HepG2 (cell line): Measurements from ENCODE around the gene NOL12. TPM values are rescaled to one million over a fixed set of nuclear protein-coding genes. Genes with fewer than 3 reads are reported as not detected.

Experiments
- ATAC-seq: fragments of 200-7000 bp; cut with Tn5 transposase; 3 replicates; pipeline ENCODE4 v1.9.1; 2020; ENCODE audit warnings: mild to moderate bottlenecking, moderate library complexity
- BruUV-seq: library from RNA; stranded (reverse); fragments of 400-500 nt; replicated peaks from 2 replicates; lab custom pipeline; 2021; lab: Mats Ljungman, UMichigan
- CTCF ChIA-PET: fragments of 300-600 bp; formaldehyde crosslinking; extraction: SDS; loops from one replicate; lab custom pipeline; 2021; ENCODE audit warnings: low total read pairs, inconsistent platforms, low intra/inter-chr PET ratio; lab: Yijun Ruan, JAX
- POLR2A ChIA-PET: fragments of 350-600 bp; sonication (Branson Sonifier 250); formaldehyde crosslinking; loops from one replicate; lab custom pipeline; 2020; ENCODE audit warnings: antibody characterized with exemption, inconsistent platforms; lab: Yijun Ruan, JAX
- DNase-seq: peaks from one replicate; pipeline ENCODE4 v3.0.0-alpha.2; 2015; ENCODE audit warnings: low spot score
- FAIRE-seq: peaks from 3 replicates; lab custom pipeline; 2011; peaks lifted over from hg19 to GRCh38; lab: Jason Lieb, UNC
- H2AFZ ChIP-seq: one replicate; pipeline ENCODE4 v1.6.1; 2011; ENCODE audit warnings: low read length, inconsistent platforms
- H3K27ac ChIP-seq: fragments of 300-600 bp; 3 replicates; pipeline ENCODE4 v1.8.0; 2011; ENCODE audit warnings: mixed run types, mild to moderate bottlenecking, mixed read lengths, low read length, inconsistent platforms; ENCODE audit not compliant: insufficient read depth; ENCODE audit errors: extremely low read length
- H3K27me3 ChIP-seq, 2 experiments: fragments of 200-600 bp in 1 of 2; 2 replicates in 1 of 2; 3 replicates in 1 of 2; pipeline versions ENCODE4 v1.6.0 to v1.8.0; 2011; ENCODE audit warnings: low read length in 2 of 2, mild to moderate bottlenecking in 2 of 2, moderate library complexity in 2 of 2, inconsistent platforms in 1 of 2; ENCODE audit not compliant: insufficient read depth in 2 of 2, control insufficient read depth in 1 of 2
- H3K36me3 ChIP-seq, 2 experiments: fragments of 200-600 bp in 1 of 2; replicated peaks in 1 of 2; 2 replicates in 1 of 2; 3 replicates in 1 of 2; pipeline versions ENCODE4 v1.5.1 to v1.8.0; 2011; ENCODE audit warnings: low read length in 2 of 2, inconsistent platforms in 1 of 2; ENCODE audit not compliant: insufficient read depth in 2 of 2, control insufficient read depth in 1 of 2
- H3K4me1 ChIP-seq: 2 replicates; pipeline ENCODE4 v1.5.1; 2012; ENCODE audit warnings: low read length, inconsistent platforms; ENCODE audit not compliant: insufficient read depth
- H3K4me2 ChIP-seq: 2 replicates; pipeline ENCODE4 v1.6.0; 2011; ENCODE audit warnings: low read depth, low read length, inconsistent platforms
- H3K4me3 ChIP-seq, 3 experiments: fragments of 200-600 bp in 1 of 3; sonication (generic), shearing (Covaris generic) in 1 of 3; replicated peaks in 1 of 3; 2 replicates each; pipeline ENCODE4 v1.5.1; 2011 to 2016; ENCODE audit warnings: low read length in 3 of 3, inconsistent platforms in 2 of 3, low read depth in 2 of 3, mild to moderate bottlenecking in 2 of 3, control low read depth in 1 of 3, mixed read lengths in 1 of 3; ENCODE audit not compliant: insufficient read depth in 1 of 3
- H3K79me2 ChIP-seq: one replicate; pipeline ENCODE4 v1.6.1; 2011; ENCODE audit warnings: low read length, inconsistent platforms; ENCODE audit not compliant: insufficient read depth
- H3K9ac ChIP-seq: 2 replicates; pipeline ENCODE4 v1.6.0; 2011; ENCODE audit warnings: mild to moderate bottlenecking, low read depth, low read length, inconsistent platforms; ENCODE audit not compliant: insufficient read depth
- H3K9me3 ChIP-seq: 2 replicates; pipeline ENCODE4 v1.5.1; 2012; ENCODE audit warnings: mild to moderate bottlenecking, low read length
- H4K20me1 ChIP-seq: 2 replicates; pipeline ENCODE4 v1.6.0; 2011; ENCODE audit warnings: inconsistent platforms, mild to moderate bottlenecking, low read length, moderate library complexity; ENCODE audit not compliant: insufficient read depth
- ARNT ChIP-seq: fragments of 450-650 bp; IDR thresholded peaks from 2 replicates; pipeline ENCODE4 v1.6.1; 2017
- GABPB1 ChIP-seq: IDR thresholded peaks from 2 replicates; pipeline ENCODE4 v1.6.1; 2016; ENCODE audit warnings: mild to moderate bottlenecking, missing genetic modification reagents, moderate library complexity, missing compliant biosample characterization
- MBD4 ChIP-seq: IDR thresholded peaks from 2 replicates; pipeline ENCODE4 v1.6.1; 2012; ENCODE audit warnings: low read length, inconsistent platforms, borderline replicate concordance
- NFIC ChIP-seq: IDR thresholded peaks from 2 replicates; pipeline ENCODE4 v1.6.1; 2012; ENCODE audit warnings: mild to moderate bottlenecking, low read length, inconsistent platforms
- ZMAT3 ChIP-seq: sonication (generic); formaldehyde crosslinking; conservative IDR thresholded peaks from 2 replicates; pipeline ENCODE4 v1.7.0; 2021; ENCODE audit warnings: missing genetic modification reagents
- ZNF263 ChIP-seq: sonication (generic); formaldehyde crosslinking; IDR thresholded peaks from 2 replicates; pipeline ENCODE4 v1.4.0; 2020; ENCODE audit warnings: missing genetic modification reagents
- ZNF296 ChIP-seq: sonication (generic); formaldehyde crosslinking; conservative IDR thresholded peaks from 2 replicates; pipeline ENCODE4 v1.5.0; 2020; ENCODE audit warnings: mild to moderate bottlenecking, missing genetic modification reagents
- ZNF530 ChIP-seq: sonication (generic); formaldehyde crosslinking; IDR thresholded peaks from 2 replicates; pipeline ENCODE4 v1.5.0; 2020; ENCODE audit warnings: low read depth, mild to moderate bottlenecking, missing genetic modification reagents
- ZNF788 ChIP-seq: sonication (generic); formaldehyde crosslinking; IDR thresholded peaks from 2 replicates; pipeline ENCODE4 v1.5.0; 2020; ENCODE audit warnings: mild to moderate bottlenecking, missing genetic modification reagents, borderline replicate concordance
- whole genome bisulfite sequencing: methylation state at CpG from one replicate; pipeline ENCODE4 v1.1.6; 2017; ENCODE audit warnings: low lambda C conversion rate; 5-methylcytosine and 5-hydroxymethylcytosine counted together
- in situ Hi-C: cut with HindIII; loops from 2 replicates; pipeline ENCODE4 v1.10.0; 2017; ENCODE audit warnings: low pct_unique_long_range_greater_than_20kb; ENCODE audit not compliant: extremely low pct_ligation_motif_present
- intact Hi-C: fragments of 100-400 bp; cut with micrococcal nuclease; formaldehyde crosslinking; loops from one replicate; pipeline ENCODE4 v1.10.0; 2022; ENCODE audit not compliant: unreplicated experiment
- polyA plus RNA-seq, 8 experiments: library from polyadenylated mRNA; depleted of rRNA in 3 of 8; stranded (reverse) in 7 of 8; unstranded in 1 of 8; fragments of >200 nt; fragmentation: Illumina TruSeq in 4 of 8; extraction: Trizol in 4 of 8; gene quantifications; 2 replicates each; pipeline versions ENCODE4 v1.2.1 to v1.2.3, GENCODE V29; 2011 to 2016; ENCODE audit warnings: low read depth in 4 of 8, missing spikeins in 1 of 8, mixed read lengths in 1 of 8; ENCODE audit not compliant: insufficient read depth in 1 of 8
- total RNA-seq, 5 experiments: library from RNA; depleted of rRNA; stranded (reverse); fragments of >200 nt; fragmentation: Illumina TruSeq; extraction: Trizol; gene quantifications; 2 replicates each; pipeline ENCODE4 v1.2.3, GENCODE V29; 2016; ENCODE audit warnings: low read depth in 1 of 5
- TF ChIP-seq, protein P1 (sequence below): sonication (generic); formaldehyde crosslinking; IDR thresholded peaks from 2 replicates; pipeline ENCODE4 v1.4.0; 2020; ENCODE audit warnings: missing genetic modification reagents, borderline replicate concordance
- TF ChIP-seq, protein P2 (sequence below): sonication (generic); formaldehyde crosslinking; IDR thresholded peaks from 2 replicates; pipeline ENCODE4 v1.5.0; 2020; ENCODE audit warnings: missing genetic modification reagents
- TF ChIP-seq, protein P3 (sequence below): sonication (generic); formaldehyde crosslinking; IDR thresholded peaks from 2 replicates; pipeline ENCODE4 v1.4.0; 2020; ENCODE audit warnings: low read depth, mild to moderate bottlenecking, missing genetic modification reagents
- TF ChIP-seq, protein P4 (sequence below): sonication (generic); formaldehyde crosslinking; IDR thresholded peaks from 2 replicates; pipeline ENCODE4 v1.8.1; 2023; ENCODE audit warnings: mild to moderate bottlenecking, inconsistent platforms, moderate library complexity, missing genetic modification reagents, borderline replicate concordance

Gene NOL12
- total and polyA plus RNA-seq, 2 of the 13 experiments (the other 11 are each of a cell fraction or from before 2014, with no cell fraction given): 14.3 to 31.4 TPM

DNA sequence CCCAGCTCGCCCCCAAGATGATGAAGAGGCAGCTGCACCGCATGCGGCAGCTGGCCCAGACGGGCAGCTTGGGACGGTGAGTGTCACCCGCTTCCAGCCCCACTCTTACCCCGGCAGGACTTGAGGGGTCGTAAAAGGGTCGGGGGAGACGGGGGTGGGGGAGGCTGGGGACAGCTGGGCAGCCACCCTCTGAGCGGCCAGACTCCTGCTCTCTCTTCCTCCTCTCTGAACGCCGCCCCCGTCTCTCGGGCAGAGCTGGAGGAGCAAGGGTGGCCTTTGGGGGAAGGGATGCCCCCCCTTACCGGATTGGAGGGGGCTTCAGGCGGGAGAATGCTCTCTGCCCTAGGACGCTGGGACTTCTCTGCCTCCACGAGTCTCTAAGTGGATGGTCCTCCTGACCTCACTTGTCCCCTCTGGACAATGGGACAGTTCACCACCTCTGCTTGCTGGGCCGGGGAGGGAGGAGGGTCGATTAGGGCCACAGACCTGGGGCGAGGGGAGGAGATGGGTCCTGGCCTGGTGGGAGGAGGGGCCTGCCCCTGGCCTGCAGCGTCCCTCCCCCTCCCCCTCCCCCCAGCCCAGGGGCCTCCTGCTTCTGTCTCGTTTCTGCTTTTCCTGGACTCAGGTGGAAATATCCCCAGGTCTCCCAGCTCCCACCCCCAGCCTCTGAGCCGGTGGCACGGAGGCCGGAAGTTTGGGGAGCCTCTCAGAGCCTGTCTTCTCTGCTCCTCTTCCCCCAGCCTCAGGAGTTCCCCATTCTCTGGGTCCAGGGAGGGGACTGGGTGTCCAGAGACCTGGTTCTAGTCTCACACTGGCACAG lies 46.2 kb upstream of the NOL12 start:
- no TSS peak for BruUV-seq
- intact Hi-C loops: loop anchor here (2.0 kb wide), 1 partner anchor 31 kb away; the partner anchor contains the start of gene GGA1
- H3K9ac ChIP-seq: peak overlapping the region; percentile 66
- H3K27ac ChIP-seq: peak overlapping the region; percentile 70
- peaks cover 10% of the 10 kb centered on the region for H3K79me2 ChIP-seq
- ChIA-PET CTCF (no interaction called here), POLR2A (interaction anchor here (0.6 to 15.8 kb wide), 6 partner anchors 15 to 168 kb away, joined by 3 to 242 read pairs (median 3); partner anchors contain the start of genes GCAT and PDXP)
- FAIRE-seq: no peak
- H4K20me1 ChIP-seq: 0 out of 2 replicates have a peak, but pooled peaks cover 4% of the 10 kb centered on the region
- peaks cover 10 to 13% of the 10 kb centered on the region in 2 experiments; a peak in 4 of 5 replicates for H3K36me3 ChIP-seq
- H3K27me3 ChIP-seq: no peaks in the 10 kb centered on the region
- peak overlapping the region; percentile 90 for H3K4me2 ChIP-seq
- H3K9me3 ChIP-seq: no peaks in the 10 kb centered on the region
- no peak overlapping the region for H2AFZ ChIP-seq
- WGBS: 1% methylated on average over 5 of the region's 27 CpGs
- no peak for DNase-seq
- H3K4me1 ChIP-seq: peaks cover 74% of the 10 kb centered on the region
- no peak for ATAC-seq
- in situ Hi-C loops: no loop called here
- peak overlapping the region; percentile 72 to 86 (median 76) for H3K4me3 ChIP-seq
- peak; percentile 25; the same call in 1 of the 2 replicates for TF ChIP-seq ZMAT3 (CRISPR knock-in tag)
- TF ChIP-seq GABPB1 (CRISPR knock-in tag): no peak
- TF ChIP-seq ZNF788: 0 out of 2 replicates have a peak, but pooled peaks have one; percentile 33
- TF ChIP-seq, protein P1, sequence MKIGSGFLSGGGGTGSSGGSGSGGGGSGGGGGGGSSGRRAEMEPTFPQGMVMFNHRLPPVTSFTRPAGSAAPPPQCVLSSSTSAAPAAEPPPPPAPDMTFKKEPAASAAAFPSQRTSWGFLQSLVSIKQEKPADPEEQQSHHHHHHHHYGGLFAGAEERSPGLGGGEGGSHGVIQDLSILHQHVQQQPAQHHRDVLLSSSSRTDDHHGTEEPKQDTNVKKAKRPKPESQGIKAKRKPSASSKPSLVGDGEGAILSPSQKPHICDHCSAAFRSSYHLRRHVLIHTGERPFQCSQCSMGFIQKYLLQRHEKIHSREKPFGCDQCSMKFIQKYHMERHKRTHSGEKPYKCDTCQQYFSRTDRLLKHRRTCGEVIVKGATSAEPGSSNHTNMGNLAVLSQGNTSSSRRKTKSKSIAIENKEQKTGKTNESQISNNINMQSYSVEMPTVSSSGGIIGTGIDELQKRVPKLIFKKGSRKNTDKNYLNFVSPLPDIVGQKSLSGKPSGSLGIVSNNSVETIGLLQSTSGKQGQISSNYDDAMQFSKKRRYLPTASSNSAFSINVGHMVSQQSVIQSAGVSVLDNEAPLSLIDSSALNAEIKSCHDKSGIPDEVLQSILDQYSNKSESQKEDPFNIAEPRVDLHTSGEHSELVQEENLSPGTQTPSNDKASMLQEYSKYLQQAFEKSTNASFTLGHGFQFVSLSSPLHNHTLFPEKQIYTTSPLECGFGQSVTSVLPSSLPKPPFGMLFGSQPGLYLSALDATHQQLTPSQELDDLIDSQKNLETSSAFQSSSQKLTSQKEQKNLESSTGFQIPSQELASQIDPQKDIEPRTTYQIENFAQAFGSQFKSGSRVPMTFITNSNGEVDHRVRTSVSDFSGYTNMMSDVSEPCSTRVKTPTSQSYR (CRISPR knock-in tag): peak; percentile 53; the same call in 1 of the 2 replicates
- no peak for TF ChIP-seq ZNF296 (CRISPR knock-in tag)
- no peak for TF ChIP-seq ARNT
- 0 out of 2 replicates have a peak, but pooled peaks have one; percentile 46 for TF ChIP-seq ZNF263
- TF ChIP-seq ZNF530 (CRISPR knock-in tag): no peak
- no peak for TF ChIP-seq MBD4
- TF ChIP-seq, protein P2, sequence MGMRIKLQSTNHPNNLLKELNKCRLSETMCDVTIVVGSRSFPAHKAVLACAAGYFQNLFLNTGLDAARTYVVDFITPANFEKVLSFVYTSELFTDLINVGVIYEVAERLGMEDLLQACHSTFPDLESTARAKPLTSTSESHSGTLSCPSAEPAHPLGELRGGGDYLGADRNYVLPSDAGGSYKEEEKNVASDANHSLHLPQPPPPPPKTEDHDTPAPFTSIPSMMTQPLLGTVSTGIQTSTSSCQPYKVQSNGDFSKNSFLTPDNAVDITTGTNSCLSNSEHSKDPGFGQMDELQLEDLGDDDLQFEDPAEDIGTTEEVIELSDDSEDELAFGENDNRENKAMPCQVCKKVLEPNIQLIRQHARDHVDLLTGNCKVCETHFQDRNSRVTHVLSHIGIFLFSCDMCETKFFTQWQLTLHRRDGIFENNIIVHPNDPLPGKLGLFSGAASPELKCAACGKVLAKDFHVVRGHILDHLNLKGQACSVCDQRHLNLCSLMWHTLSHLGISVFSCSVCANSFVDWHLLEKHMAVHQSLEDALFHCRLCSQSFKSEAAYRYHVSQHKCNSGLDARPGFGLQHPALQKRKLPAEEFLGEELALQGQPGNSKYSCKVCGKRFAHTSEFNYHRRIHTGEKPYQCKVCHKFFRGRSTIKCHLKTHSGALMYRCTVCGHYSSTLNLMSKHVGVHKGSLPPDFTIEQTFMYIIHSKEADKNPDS: no peak
- TF ChIP-seq, protein P3, sequence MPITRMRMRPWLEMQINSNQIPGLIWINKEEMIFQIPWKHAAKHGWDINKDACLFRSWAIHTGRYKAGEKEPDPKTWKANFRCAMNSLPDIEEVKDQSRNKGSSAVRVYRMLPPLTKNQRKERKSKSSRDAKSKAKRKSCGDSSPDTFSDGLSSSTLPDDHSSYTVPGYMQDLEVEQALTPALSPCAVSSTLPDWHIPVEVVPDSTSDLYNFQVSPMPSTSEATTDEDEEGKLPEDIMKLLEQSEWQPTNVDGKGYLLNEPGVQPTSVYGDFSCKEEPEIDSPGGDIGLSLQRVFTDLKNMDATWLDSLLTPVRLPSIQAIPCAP (CRISPR knock-in tag): no peak
- no peak for TF ChIP-seq NFIC
- TF ChIP-seq, protein P4, sequence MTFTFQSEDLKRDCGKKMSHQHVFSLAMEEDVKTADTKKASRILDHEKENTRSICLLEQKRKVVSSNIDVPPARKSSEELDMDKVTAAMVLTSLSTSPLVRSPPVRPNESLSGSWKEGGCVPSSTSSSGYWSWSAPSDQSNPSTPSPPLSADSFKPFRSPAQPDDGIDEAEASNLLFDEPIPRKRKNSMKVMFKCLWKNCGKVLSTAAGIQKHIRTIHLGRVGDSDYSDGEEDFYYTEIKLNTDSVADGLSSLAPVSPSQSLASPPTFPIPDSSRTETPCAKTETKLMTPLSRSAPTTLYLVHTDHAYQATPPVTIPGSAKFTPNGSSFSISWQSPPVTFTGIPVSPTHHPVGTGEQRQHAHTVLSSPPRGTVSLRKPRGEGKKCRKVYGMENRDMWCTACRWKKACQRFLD (CRISPR knock-in tag): no peak
